Measurements from ENCODE around the gene GLB1L2.

DNA sequence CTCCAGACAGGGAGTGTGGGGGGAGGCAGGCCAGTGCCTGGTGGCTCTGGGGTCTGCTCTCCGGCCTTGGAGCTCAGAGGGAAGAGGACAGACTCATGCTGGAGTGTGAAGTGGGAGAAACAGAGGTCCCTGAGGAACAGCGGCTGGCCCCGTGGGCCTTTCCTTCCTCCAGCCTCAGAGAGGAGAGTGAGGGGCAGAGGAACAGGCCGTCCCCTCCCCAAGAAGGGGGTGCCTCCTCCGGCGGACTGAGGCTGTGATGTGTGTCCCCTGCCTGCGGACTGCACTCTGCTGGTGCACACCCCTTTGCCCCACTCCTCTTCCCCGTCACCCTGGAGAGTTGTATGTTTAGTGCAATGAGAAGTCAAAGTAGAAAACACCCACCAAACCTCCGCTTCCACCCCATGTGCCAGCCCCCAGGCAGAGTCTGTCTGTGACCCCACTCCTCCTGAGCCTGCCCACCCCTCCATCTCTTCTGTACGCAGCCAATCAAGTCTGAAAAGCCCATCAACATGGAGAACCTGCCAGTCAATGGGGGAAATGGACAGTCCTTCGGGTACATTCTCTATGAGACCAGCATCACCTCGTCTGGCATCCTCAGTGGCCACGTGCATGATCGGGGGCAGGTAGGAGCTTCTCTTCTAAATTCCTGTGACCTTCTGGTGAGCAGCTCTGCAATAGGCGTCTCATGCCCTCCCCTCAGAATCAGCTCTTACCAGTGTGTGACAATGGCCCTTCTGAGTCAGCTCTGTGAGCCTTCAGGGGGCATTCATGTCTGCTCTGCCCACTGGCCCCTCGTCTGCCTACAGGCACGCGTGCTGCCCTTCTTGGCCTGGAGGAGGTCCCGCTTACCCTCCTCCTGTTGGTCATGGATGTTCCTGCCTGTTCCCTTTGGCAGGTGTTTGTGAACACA, 39.0 kb downstream of the GLB1L2 start:
- TF ChIP-seq, protein P1, sequence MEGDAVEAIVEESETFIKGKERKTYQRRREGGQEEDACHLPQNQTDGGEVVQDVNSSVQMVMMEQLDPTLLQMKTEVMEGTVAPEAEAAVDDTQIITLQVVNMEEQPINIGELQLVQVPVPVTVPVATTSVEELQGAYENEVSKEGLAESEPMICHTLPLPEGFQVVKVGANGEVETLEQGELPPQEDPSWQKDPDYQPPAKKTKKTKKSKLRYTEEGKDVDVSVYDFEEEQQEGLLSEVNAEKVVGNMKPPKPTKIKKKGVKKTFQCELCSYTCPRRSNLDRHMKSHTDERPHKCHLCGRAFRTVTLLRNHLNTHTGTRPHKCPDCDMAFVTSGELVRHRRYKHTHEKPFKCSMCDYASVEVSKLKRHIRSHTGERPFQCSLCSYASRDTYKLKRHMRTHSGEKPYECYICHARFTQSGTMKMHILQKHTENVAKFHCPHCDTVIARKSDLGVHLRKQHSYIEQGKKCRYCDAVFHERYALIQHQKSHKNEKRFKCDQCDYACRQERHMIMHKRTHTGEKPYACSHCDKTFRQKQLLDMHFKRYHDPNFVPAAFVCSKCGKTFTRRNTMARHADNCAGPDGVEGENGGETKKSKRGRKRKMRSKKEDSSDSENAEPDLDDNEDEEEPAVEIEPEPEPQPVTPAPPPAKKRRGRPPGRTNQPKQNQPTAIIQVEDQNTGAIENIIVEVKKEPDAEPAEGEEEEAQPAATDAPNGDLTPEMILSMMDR (IDR thresholded peaks at IDR 0.05; ENCODE audit: low read depth, low read length): no peak
- TF ChIP-seq EZH2phosphoT487 (IDR thresholded peaks at IDR 0.05; ENCODE audit: low read depth): no peak
